HG03175 (cell line): ENCODE results near the gene SYS1.
"Not testable (repeated sequence)": the region's sequence is repeated elsewhere in the genome, so short reads cannot be mapped to it uniquely, and the experiment has no call there.

ENCODE experiments used
- ATAC-seq: cut with Tn5 transposase; IDR thresholded peaks from one replicate; pipeline ENCODE4 v1.9.1; 2021; ENCODE audit warnings: mild to moderate bottlenecking, moderate library complexity; ENCODE audit not compliant: unreplicated experiment

Gene SYS1

GRCh38 chr20:45339799-45340198 lies 23.2 kb upstream of the SYS1 start:
- no peak for ATAC-seq

GRCh38 chr20:45340236-45340847 lies 22.6 kb upstream of the SYS1 start:
- ATAC-seq: no peak

GRCh38 chr20:45340951-45341350 lies 22.0 kb upstream of the SYS1 start:
- ATAC-seq: no peak

- ATAC-seq: no peak
Measured at GRCh38 chr20:45341579-45341938, 21.4 kb upstream of the SYS1 start.

GRCh38 chr20:45341939-45342854 lies 20.8 kb upstream of the SYS1 start:
- ATAC-seq: no peak

- no peak for ATAC-seq
Measured at GRCh38 chr20:45342855-45343531, 20.0 kb upstream of the SYS1 start.

- ATAC-seq: no peak
Measured at GRCh38 chr20:45343532-45344167, 19.3 kb upstream of the SYS1 start.

- ATAC-seq: no peak
Measured at GRCh38 chr20:45344168-45344860, 18.6 kb upstream of the SYS1 start.

GRCh38 chr20:45345104-45345936 lies 17.6 kb upstream of the SYS1 start:
- ATAC-seq: no peak

GRCh38 chr20:45346291-45346718 lies 16.7 kb upstream of the SYS1 start:
- no peak for ATAC-seq

- ATAC-seq: no peak
Measured at GRCh38 chr20:45346851-45347250, 16.1 kb upstream of the SYS1 start.

- no peak for ATAC-seq
Measured at GRCh38 chr20:45347297-45347935, 15.5 kb upstream of the SYS1 start.

GRCh38 chr20:45347936-45348778 lies 14.8 kb upstream of the SYS1 start, which contains the start of gene SDC4:
Gene SDC4, minus strand, starts transcription at chr20:45348424. Its CDS starts 40 bp downstream, at chr20:45348384.
- no peak for ATAC-seq

- ATAC-seq: no peak
Measured at GRCh38 chr20:45350217-45350616, 12.7 kb upstream of the SYS1 start.

GRCh38 chr20:45350795-45351194 lies 12.2 kb upstream of the SYS1 start:
- ATAC-seq: not testable (repeated sequence)

GRCh38 chr20:45352729-45353128 lies 10.2 kb upstream of the SYS1 start:
- no peak for ATAC-seq

GRCh38 chr20:45353746-45354145 lies 9.2 kb upstream of the SYS1 start:
- no peak for ATAC-seq
